Breast epithelium (tissue), 3 donors: Measurements from ENCODE around the gene LMBR1.

ENCODE experiments used
- POLR2A ChIP-seq: fragments of 450-650 bp; IDR thresholded peaks from one replicate; pipeline ENCODE4 v1.6.1; 2016; ENCODE audit warnings: antibody characterized with exemption, mild to moderate bottlenecking, moderate library complexity
- TF ChIP-seq, protein P1 (sequence below), 3 donors: fragments of 450-650 bp; IDR thresholded peaks; one replicate each; pipeline ENCODE4 v1.5.1; 2016 to 2017; ENCODE audit warnings: antibody characterized with exemption in 3 of 3, mild to moderate bottlenecking in 3 of 3, moderate library complexity in 3 of 3

- no peak for TF ChIP-seq POLR2A
- TF ChIP-seq, protein P1, sequence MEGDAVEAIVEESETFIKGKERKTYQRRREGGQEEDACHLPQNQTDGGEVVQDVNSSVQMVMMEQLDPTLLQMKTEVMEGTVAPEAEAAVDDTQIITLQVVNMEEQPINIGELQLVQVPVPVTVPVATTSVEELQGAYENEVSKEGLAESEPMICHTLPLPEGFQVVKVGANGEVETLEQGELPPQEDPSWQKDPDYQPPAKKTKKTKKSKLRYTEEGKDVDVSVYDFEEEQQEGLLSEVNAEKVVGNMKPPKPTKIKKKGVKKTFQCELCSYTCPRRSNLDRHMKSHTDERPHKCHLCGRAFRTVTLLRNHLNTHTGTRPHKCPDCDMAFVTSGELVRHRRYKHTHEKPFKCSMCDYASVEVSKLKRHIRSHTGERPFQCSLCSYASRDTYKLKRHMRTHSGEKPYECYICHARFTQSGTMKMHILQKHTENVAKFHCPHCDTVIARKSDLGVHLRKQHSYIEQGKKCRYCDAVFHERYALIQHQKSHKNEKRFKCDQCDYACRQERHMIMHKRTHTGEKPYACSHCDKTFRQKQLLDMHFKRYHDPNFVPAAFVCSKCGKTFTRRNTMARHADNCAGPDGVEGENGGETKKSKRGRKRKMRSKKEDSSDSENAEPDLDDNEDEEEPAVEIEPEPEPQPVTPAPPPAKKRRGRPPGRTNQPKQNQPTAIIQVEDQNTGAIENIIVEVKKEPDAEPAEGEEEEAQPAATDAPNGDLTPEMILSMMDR (IDR thresholded peaks at IDR 0.05), result no peak
Observed at GRCh38 chr7:156875766-156876165, 17.2 kb downstream of the LMBR1 start.
